HepG2 (cell line): ENCODE measurements around the gene PLEKHA3. TPM values are rescaled to one million over a fixed set of nuclear protein-coding genes. Genes with fewer than 3 reads are reported as not detected.

Source experiments
- ARID5B ChIP-seq: IDR thresholded peaks from 2 replicates; pipeline ENCODE4 v1.4.0; 2020; ENCODE audit warnings: mild to moderate bottlenecking, missing genetic modification reagents
- ATM ChIP-seq: fragments of 450-650 bp; IDR thresholded peaks from 2 replicates; pipeline ENCODE4 v1.7.1; 2017; ENCODE audit warnings: mild to moderate bottlenecking, borderline replicate concordance
- CSRNP1 ChIP-seq: sonication (generic); formaldehyde crosslinking; IDR thresholded peaks from 2 replicates; pipeline ENCODE4 v1.8.1; 2023; ENCODE audit warnings: mild to moderate bottlenecking, missing genetic modification reagents
- GATAD2A ChIP-seq: IDR thresholded peaks from 2 replicates; pipeline ENCODE4 v1.6.1; 2016
- KLF16 ChIP-seq, 2 experiments: sonication (generic) in 1 of 2; formaldehyde crosslinking in 1 of 2; IDR thresholded peaks; 2 replicates each; pipeline versions ENCODE4 v1.6.1 to v1.8.0; 2016 to 2023; ENCODE audit warnings: missing genetic modification reagents in 2 of 2, missing compliant biosample characterization in 1 of 2
- NR2F1 ChIP-seq, 2 experiments: fragments of 450-650 bp in 1 of 2; formaldehyde crosslinking in 1 of 2; IDR thresholded peaks; 2 replicates each; pipeline versions ENCODE4 v1.5.0 to v1.6.1; 2016 to 2020; ENCODE audit warnings: mild to moderate bottlenecking in 1 of 2, missing compliant biosample characterization in 1 of 2, missing genetic modification reagents in 1 of 2, moderate library complexity in 1 of 2
- SNRNP70 ChIP-seq: fragments of 200-400 bp; formaldehyde crosslinking; IDR thresholded peaks from 2 replicates; pipeline ENCODE4 v1.6.1; 2017; ENCODE audit warnings: mild to moderate bottlenecking, low read depth, low read length, moderate library complexity
- SPEN ChIP-seq: sonication (generic); formaldehyde crosslinking; IDR thresholded peaks from 2 replicates; pipeline ENCODE4 v1.5.1; 2020; ENCODE audit warnings: low read depth, mild to moderate bottlenecking, missing genetic modification reagents
- STAT6 ChIP-seq: sonication (generic); formaldehyde crosslinking; IDR thresholded peaks from 2 replicates; pipeline ENCODE4 v1.4.0; 2020; ENCODE audit warnings: missing genetic modification reagents, mild to moderate bottlenecking, borderline replicate concordance
- TOE1 ChIP-seq: sonication (generic); formaldehyde crosslinking; IDR thresholded peaks from 2 replicates; pipeline ENCODE4 v1.4.0; 2020; ENCODE audit warnings: mild to moderate bottlenecking, missing genetic modification reagents
- ZBTB33 ChIP-seq: sonication (generic); formaldehyde crosslinking; IDR thresholded peaks from 2 replicates; pipeline ENCODE4 v1.4.0; 2020; ENCODE audit warnings: missing genetic modification reagents
- ZFAT ChIP-seq: sonication (generic); formaldehyde crosslinking; conservative IDR thresholded peaks from 2 replicates; pipeline ENCODE4 v1.8.1; 2023; ENCODE audit warnings: missing genetic modification reagents, inconsistent platforms
- ZNF432 ChIP-seq: sonication (generic); formaldehyde crosslinking; IDR thresholded peaks from 2 replicates; pipeline ENCODE4 v1.5.0; 2020; ENCODE audit warnings: missing genetic modification reagents, mild to moderate bottlenecking, borderline replicate concordance
- ZNF441 ChIP-seq: sonication (generic); formaldehyde crosslinking; IDR thresholded peaks from 2 replicates; pipeline ENCODE4 v1.7.0; 2021; ENCODE audit warnings: missing genetic modification reagents, borderline replicate concordance
- ZNF556 ChIP-seq: sonication (generic); formaldehyde crosslinking; IDR thresholded peaks from 2 replicates; pipeline ENCODE4 v1.4.0; 2020; ENCODE audit warnings: mild to moderate bottlenecking, missing genetic modification reagents, borderline replicate concordance
- ZNF564 ChIP-seq: sonication (generic); formaldehyde crosslinking; IDR thresholded peaks from 2 replicates; pipeline ENCODE4 v1.8.1; 2023; ENCODE audit warnings: mild to moderate bottlenecking, missing genetic modification reagents
- polyA plus RNA-seq, 8 experiments: library from polyadenylated mRNA; depleted of rRNA in 3 of 8; stranded (reverse) in 7 of 8; unstranded in 1 of 8; fragments of >200 nt; fragmentation: Illumina TruSeq in 4 of 8; extraction: Trizol in 4 of 8; gene quantifications; 2 replicates each; pipeline versions ENCODE4 v1.2.1 to v1.2.3, GENCODE V29; 2011 to 2016; ENCODE audit warnings: low read depth in 4 of 8, missing spikeins in 1 of 8, mixed read lengths in 1 of 8; ENCODE audit not compliant: insufficient read depth in 1 of 8
- total RNA-seq, 5 experiments: library from RNA; depleted of rRNA; stranded (reverse); fragments of >200 nt; fragmentation: Illumina TruSeq; extraction: Trizol; gene quantifications; 2 replicates each; pipeline ENCODE4 v1.2.3, GENCODE V29; 2016; ENCODE audit warnings: low read depth in 1 of 5

PLEKHA3 gene
- total and polyA plus RNA-seq, 2 of the 13 experiments (the other 11 are each of a cell fraction or from before 2014, with no cell fraction given), result 11.7 to 23.1 TPM

- TF ChIP-seq STAT6 (CRISPR knock-in tag) (no peak), GATAD2A (peak; percentile 87), ATM (no peak), ZFAT (CRISPR knock-in tag) (peak; percentile 91), TOE1 (CRISPR knock-in tag) (no peak), SPEN (CRISPR knock-in tag) (peak; percentile 51; the same call in 1 of the 2 replicates), NR2F1 (CRISPR knock-in tag; IDR thresholded peaks at IDR 0.05) (no peak), SNRNP70 (no peak), ZNF441 (peak; percentile 68), ZBTB33 (CRISPR knock-in tag) (peak; percentile 61; the same call in 1 of the 2 replicates), ARID5B (CRISPR knock-in tag) (peak; percentile 75), CSRNP1 (no peak; the same call in 1 of the 2 replicates), ZNF556 (CRISPR knock-in tag) (0 out of 2 replicates have a peak, but pooled peaks have one; percentile 68), KLF16 (CRISPR knock-in tag; IDR thresholded peaks at IDR 0.05) (peak in 1 of 2 experiments; percentile 68; a peak in 2 of 4 replicates), ZNF564 (CRISPR knock-in tag) (peak; percentile 63; the same call in 1 of the 2 replicates), ZNF432 (CRISPR knock-in tag) (no peak)
These were observed 1.6 kb upstream of the PLEKHA3 start, which contains the start of gene FKBP7 (continued) for GRCh38 chr2:178478439-178479274.
